Thymus (tissue), 11 donors: Measurements from ENCODE around the gene CREB1. TPM values are rescaled to one million over a fixed set of nuclear protein-coding genes. Genes with fewer than 3 reads are reported as not detected.

Experiments used
- DNase-seq, 9 donors: peaks; one replicate each; pipeline ENCODE4 v3.0.0-alpha.2; 2013; ENCODE audit warnings: low spot score in 9 of 9, low read depth in 6 of 9, missing footprints in 1 of 9
- H3K27ac ChIP-seq, 2 donors: one replicate each; pipeline ENCODE4 v1.5.1; 2013; ENCODE audit warnings: control low read depth in 1 of 2, low read depth in 1 of 2, low read length in 1 of 2, mild to moderate bottlenecking in 1 of 2, moderate library complexity in 1 of 2
- H3K27me3 ChIP-seq, 2 donors: one replicate each; pipeline ENCODE4 v1.5.1; 2013; ENCODE audit warnings: low read length in 1 of 2; ENCODE audit not compliant: control insufficient read depth in 2 of 2, insufficient read depth in 1 of 2
- H3K36me3 ChIP-seq, 2 donors: one replicate each; pipeline ENCODE4 v1.5.1; 2013; ENCODE audit warnings: low read length in 1 of 2, mild to moderate bottlenecking in 1 of 2, moderate library complexity in 1 of 2; ENCODE audit not compliant: control insufficient read depth in 2 of 2, insufficient read depth in 2 of 2
- H3K4me1 ChIP-seq, 2 donors: one replicate each; pipeline ENCODE4 v1.5.1; 2013; ENCODE audit warnings: low read length in 2 of 2; ENCODE audit not compliant: control insufficient read depth in 2 of 2, insufficient read depth in 2 of 2
- H3K4me3 ChIP-seq, 2 donors: one replicate each; pipeline ENCODE4 v1.5.1; 2013; ENCODE audit warnings: low read length in 2 of 2, control low read depth in 1 of 2, mild to moderate bottlenecking in 1 of 2
- H3K9me3 ChIP-seq, 2 donors: one replicate each; pipeline ENCODE4 v1.5.1; 2013; ENCODE audit warnings: low read length in 1 of 2, mild to moderate bottlenecking in 1 of 2; ENCODE audit not compliant: control insufficient read depth in 2 of 2, insufficient read depth in 1 of 2
- WGBS: extraction: QIAGEN DNeasy Blood & Tissue Kit; methylation state at CpG from one replicate; pipeline ENCODE4 v1.1.7; 2013; 5-methylcytosine and 5-hydroxymethylcytosine counted together
- polyA plus RNA-seq: library from polyadenylated mRNA; stranded (reverse); fragments of 200-250 nt; gene quantifications from one replicate; pipeline ENCODE4 v1.2.3, GENCODE V29; 2013
- total RNA-seq: library from RNA; stranded (reverse); fragments of 120-200 nt; gene quantifications from one replicate; pipeline ENCODE4 v1.2.4, GENCODE V29; 2013
- donor health status: healthy.

The CREB1 gene
- total and polyA plus RNA-seq, 2 donors = 15.5 to 50.9 TPM

- WGBS = 96% methylated on average over 4 of the region's 4 CpGs
- DNase-seq = no peak
- no peaks in the 10 kb centered on the region for H3K4me1 ChIP-seq
- H3K36me3 ChIP-seq = peaks cover 27 to 66% of the 10 kb centered on the region in 2 donors
- no peaks in the 10 kb centered on the region for H3K27me3 ChIP-seq
- H3K9me3 ChIP-seq = peaks cover 0 to 2% of the 10 kb centered on the region in 2 donors
- no peak overlapping the region for H3K4me3 ChIP-seq
- H3K27ac ChIP-seq = no peak overlapping the region
These were observed 55.2 kb downstream of the CREB1 start for GRCh38 chr2:207584952-207585351.

- no peaks in the 10 kb centered on the region for H3K4me1 ChIP-seq
- no peak for DNase-seq
- H3K36me3 ChIP-seq = peaks cover 16 to 66% of the 10 kb centered on the region in 2 donors
- no peak overlapping the region for H3K27ac ChIP-seq
- WGBS = 93% methylated on average over 7 of the region's 7 CpGs
- no peaks in the 10 kb centered on the region for H3K27me3 ChIP-seq
- no peak overlapping the region for H3K4me3 ChIP-seq
- peaks cover 4 to 10% of the 10 kb centered on the region in 2 donors for H3K9me3 ChIP-seq
These were observed 57.5 kb downstream of the CREB1 start for GRCh38 chr2:207587305-207587704.

- Histone ChIP-seq H3K4me1 (no peaks in the 10 kb centered on the region), H3K9me3 (peaks cover 4 to 13% of the 10 kb centered on the region in 2 donors), H3K27ac (no peak overlapping the region), H3K27me3 (no peaks in the 10 kb centered on the region), H3K36me3 (peaks cover 17 to 62% of the 10 kb centered on the region in 2 donors), H3K4me3 (no peak overlapping the region)
- no peak for DNase-seq
These were observed 59.4 kb downstream of the CREB1 start for GRCh38 chr2:207589143-207589542.

GRCh38 chr2:207593277-207593676 is 63.5 kb downstream of the CREB1 start:
- no peaks in the 10 kb centered on the region for H3K4me1 ChIP-seq
- no peak overlapping the region for H3K4me3 ChIP-seq
- no peaks in the 10 kb centered on the region for H3K27me3 ChIP-seq
- peaks cover 24 to 70% of the 10 kb centered on the region in 2 donors for H3K36me3 ChIP-seq
- H3K9me3 ChIP-seq = peaks cover 2 to 13% of the 10 kb centered on the region in 2 donors
- H3K27ac ChIP-seq = no peak overlapping the region
- DNase-seq = no peak

GRCh38 chr2:207594264-207594663 is 64.5 kb downstream of the CREB1 start:
- Histone ChIP-seq H3K27ac (no peak overlapping the region), H3K4me3 (no peak overlapping the region), H3K36me3 (peaks cover 20 to 66% of the 10 kb centered on the region in 2 donors), H3K9me3 (peaks cover 2 to 13% of the 10 kb centered on the region in 2 donors), H3K27me3 (no peaks in the 10 kb centered on the region), H3K4me1 (no peaks in the 10 kb centered on the region)
- no peak for DNase-seq
- WGBS = 98% methylated on average over 3 of the region's 3 CpGs

GRCh38 chr2:207594731-207595130 is 65.0 kb downstream of the CREB1 start:
- Histone ChIP-seq H3K4me1 (no peaks in the 10 kb centered on the region), H3K27me3 (no peaks in the 10 kb centered on the region), H3K27ac (no peak overlapping the region), H3K9me3 (peaks cover 2 to 13% of the 10 kb centered on the region in 2 donors), H3K36me3 (peaks cover 17 to 62% of the 10 kb centered on the region in 2 donors), H3K4me3 (no peak overlapping the region)
- WGBS = 92% methylated on average over 4 of the region's 4 CpGs
- no peak for DNase-seq

- Histone ChIP-seq H3K4me1 (no peaks in the 10 kb centered on the region), H3K9me3 (no peaks in the 10 kb centered on the region), H3K36me3 (peaks cover 10 to 50% of the 10 kb centered on the region in 2 donors), H3K27me3 (no peaks in the 10 kb centered on the region), H3K4me3 (no peak overlapping the region), H3K27ac (no peak overlapping the region)
- DNase-seq = no peak
These were observed 69.9 kb downstream of the CREB1 start for GRCh38 chr2:207599636-207600035.

- Histone ChIP-seq H3K9me3 (no peaks in the 10 kb centered on the region), H3K36me3 (peaks cover 9 to 48% of the 10 kb centered on the region in 2 donors), H3K4me1 (no peaks in the 10 kb centered on the region), H3K4me3 (no peak overlapping the region), H3K27ac (no peak overlapping the region), H3K27me3 (no peaks in the 10 kb centered on the region)
- DNase-seq = no peak
These were observed 70.5 kb downstream of the CREB1 start for GRCh38 chr2:207600231-207600630.

GRCh38 chr2:207601774-207602173 is 72.0 kb downstream of the CREB1 start:
- 100% methylated on average over 1 of the region's 1 CpG for WGBS
- no peak overlapping the region for H3K4me3 ChIP-seq
- H3K4me1 ChIP-seq = no peaks in the 10 kb centered on the region
- no peaks in the 10 kb centered on the region for H3K27me3 ChIP-seq
- no peak for DNase-seq
- H3K9me3 ChIP-seq = no peaks in the 10 kb centered on the region
- H3K36me3 ChIP-seq = peaks cover 5 to 36% of the 10 kb centered on the region in 2 donors
- H3K27ac ChIP-seq = no peak overlapping the region

- peaks cover 0 to 31% of the 10 kb centered on the region in 2 donors for H3K36me3 ChIP-seq
- H3K4me1 ChIP-seq = no peaks in the 10 kb centered on the region
- no peaks in the 10 kb centered on the region for H3K27me3 ChIP-seq
- H3K4me3 ChIP-seq = no peak overlapping the region
- 97% methylated on average over 2 of the region's 2 CpGs for WGBS
- H3K27ac ChIP-seq = no peak overlapping the region
- no peak for DNase-seq
- no peaks in the 10 kb centered on the region for H3K9me3 ChIP-seq
These were observed 73.7 kb downstream of the CREB1 start for GRCh38 chr2:207603486-207603885.
